Embryonic facial prominence (tissue), 1 donor: ENCODE data around the gene MBNL2.

Experiments
- DNase-seq: peaks from one replicate; pipeline ENCODE4 v3.0.0-alpha.2; 2016; ENCODE audit errors: extremely low spot score

MBNL2 gene

DNA sequence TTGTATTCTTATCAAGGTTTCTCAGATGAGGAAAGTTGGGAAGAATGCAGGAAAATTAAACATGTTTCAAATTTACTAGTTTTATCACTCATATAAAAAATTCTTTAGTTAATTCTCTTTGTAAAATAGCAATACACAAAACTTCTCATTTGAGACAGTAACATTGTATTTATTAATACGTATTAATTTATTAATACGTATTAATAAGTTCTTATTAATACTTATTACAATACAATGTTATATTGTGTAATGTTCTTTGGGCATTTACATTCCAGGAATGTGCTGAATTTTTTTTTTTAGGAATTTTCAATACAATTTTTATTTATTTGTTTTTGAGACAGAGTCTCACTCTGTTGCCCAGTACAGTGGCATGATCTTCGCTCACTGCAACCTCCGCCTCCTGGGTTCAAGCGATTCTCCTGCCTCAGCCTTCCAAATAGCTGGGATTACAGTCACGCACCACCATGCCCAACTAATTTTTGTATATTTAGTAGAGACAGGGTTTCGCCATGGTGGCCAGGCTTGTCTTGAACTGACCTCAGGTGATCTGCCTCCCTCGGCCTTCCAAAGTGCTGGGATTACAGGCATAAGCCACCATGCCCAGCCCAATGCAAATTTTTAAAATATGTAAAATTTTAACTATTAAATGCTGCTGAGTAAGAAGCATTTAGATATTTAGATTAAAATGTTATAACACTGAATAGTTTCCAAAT lies 31.6 kb downstream of the MBNL2 start:
- DNase-seq: no peak

DNA sequence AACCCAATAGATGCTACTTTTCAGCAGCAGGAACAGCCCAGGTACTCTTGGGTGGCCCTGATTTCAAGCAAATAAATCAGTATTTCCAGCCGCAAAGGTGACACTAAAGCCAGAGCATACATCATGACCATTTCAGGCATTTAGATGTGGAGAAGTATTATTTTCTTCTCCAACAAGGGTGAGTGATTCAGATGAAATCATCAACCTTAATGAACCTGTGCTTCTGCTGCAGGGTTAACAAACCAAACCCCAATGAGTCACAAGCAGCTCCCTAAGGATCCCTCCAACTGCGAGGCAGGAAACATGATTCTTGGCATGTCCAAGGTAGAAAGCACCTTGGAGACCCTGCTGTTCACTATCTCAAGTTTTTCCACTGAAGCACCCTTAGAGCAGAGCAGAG lies 32.7 kb downstream of the MBNL2 start:
- DNase-seq: no peak

DNA sequence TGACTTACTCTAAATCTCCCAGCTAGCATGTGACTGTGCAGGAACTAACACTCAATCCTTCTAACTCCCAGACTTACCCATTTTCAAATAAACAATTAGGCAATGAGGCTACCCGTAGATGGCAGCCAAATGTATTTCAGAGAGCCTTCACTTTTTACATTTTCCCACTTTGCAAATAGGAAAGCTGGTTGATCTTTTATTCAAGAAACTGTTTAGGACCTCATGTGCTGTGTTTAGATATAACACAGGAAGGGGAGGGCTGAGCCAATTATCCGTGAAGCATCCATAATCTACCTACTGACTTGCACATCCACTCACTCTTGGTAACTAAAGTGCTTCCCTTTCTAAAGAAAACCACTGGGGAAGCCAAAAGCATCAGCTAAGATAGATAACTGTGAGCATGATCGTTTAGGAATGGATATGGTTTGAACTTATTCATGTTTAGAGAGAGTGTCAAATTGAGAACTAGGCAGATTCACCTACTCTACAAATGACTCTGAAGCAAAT lies 33.4 kb downstream of the MBNL2 start:
- DNase-seq: no peak

DNA sequence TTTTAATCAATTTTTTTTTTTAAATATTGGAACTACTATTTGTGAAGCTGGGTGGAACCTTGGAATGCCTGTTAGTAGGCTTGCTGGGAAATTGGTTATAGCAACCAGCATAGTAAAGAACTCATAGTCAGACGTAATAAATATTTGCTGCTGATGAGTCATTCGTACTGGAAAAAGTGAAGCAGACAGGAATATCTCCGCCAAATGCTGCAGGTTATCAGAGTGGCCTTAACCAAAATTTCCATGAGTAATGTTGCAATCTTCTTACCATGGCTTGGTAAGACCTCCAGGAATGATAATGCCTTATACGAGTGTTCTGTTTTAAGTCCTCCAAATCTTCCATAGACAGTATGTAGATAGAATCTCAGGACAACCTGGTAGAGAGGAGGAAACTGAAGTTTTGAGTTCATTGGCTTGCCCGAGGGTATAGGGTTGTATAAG lies 34.2 kb downstream of the MBNL2 start:
- DNase-seq: no peak

DNA sequence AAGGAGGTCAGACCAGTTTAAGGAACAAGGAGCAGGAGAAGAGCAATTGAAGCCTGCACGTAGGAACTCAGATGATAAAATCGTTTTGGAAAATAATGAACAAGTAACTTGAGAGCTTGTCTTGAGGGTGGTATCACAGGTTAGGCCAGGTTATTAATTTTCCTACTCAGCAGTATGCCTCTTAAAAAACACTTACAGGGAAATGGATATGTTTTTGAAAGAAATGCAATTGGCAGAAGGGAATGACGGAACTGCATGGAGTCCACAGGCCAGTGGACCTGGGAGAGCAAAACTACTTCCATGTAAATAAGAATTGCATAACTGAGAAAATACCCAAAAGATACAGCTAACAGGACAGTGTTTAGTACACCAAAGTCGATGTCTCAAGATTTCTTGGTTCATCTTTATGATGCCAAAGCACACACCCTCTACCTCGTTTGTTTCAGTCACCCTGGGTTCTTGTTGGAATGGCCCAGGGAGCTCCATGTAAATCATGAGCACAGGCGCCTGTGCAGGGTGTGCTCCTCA lies 35.2 kb downstream of the MBNL2 start:
- DNase-seq: no peak

DNA sequence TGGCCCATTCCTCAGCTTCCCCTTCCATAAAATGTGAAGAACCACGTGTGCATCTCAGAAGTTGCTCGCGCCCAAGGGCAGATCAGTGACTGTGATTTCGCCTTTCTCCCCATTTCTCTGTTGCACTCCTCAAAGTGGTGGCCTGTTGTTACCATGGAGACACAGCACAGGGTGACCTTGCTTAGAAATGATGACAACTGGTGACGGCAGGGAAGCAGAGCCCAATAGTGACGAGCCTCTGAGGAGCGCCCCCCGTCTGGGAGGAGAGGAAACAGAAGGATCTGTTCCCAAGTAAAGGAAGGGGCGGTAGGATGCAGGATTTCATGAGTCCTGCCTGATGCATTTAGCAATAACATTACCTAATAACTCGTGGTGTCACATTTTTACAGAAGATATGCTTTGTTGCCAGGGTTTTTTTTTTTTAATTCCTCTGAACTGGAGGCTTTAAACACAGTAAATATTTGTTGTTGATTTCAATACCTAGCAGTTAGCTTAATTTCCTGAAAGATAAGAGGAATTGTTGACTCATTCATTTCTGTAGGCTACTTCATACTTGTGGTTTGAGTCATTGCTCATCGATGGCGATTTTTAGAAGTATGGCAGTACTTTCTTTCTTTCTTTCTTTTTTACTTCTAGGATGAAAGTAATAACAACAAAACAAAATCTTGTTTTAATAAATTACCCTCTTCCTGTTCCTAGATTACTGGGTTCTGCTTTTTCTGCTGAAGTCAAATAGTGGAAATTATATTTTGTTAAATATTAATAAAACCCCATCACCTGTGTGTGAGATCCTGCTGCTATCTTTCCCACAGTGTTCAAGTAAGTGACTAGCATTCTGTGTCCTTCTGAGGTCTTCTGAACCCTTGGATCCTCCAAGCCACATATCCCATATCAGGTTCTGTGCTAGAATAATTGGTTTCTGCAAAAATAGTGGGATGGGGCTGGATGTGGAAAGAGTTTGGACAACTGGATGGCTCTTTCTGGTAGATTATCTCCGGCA lies 36.0 kb downstream of the MBNL2 start:
- DNase-seq: no peak

DNA sequence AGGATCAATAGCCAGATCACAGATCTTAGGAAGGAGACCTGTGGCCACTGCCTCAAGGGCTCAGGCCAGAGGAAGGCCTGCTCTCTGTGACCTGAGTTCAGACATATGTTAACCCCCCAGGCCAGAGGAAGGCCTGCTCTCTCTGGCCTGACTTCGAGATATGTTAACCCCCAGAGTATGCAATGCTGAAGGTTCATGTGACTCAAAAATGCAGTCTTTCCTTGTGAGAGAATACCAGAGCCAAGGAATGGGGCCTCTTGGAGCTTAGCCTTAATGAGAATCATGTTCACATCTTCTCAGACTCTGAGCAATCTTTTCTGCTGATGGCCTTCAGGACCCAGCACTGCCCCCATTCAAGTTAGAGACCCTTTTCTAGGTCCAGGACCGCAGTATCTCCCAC lies 36.7 kb downstream of the MBNL2 start:
- no peak for DNase-seq

DNA sequence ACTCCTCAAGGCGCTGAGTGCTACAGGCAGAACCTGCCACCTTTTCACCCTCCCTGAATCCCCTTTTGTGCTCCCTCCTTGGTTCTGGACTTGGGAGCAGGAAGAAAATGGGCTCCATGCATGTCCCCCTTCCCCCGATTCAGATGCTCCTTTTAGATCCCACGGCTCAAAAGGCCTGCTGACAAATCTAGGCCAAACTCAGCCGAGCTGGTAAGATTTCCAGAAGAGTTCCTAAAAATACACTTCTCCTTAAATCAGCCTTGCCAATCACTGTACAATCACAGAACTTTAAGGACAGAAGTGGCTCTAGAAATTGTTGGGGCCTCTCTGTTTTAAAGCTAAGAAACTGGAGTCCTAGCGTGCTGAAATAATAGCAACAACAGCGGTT lies 37.3 kb downstream of the MBNL2 start:
- DNase-seq: no peak

DNA sequence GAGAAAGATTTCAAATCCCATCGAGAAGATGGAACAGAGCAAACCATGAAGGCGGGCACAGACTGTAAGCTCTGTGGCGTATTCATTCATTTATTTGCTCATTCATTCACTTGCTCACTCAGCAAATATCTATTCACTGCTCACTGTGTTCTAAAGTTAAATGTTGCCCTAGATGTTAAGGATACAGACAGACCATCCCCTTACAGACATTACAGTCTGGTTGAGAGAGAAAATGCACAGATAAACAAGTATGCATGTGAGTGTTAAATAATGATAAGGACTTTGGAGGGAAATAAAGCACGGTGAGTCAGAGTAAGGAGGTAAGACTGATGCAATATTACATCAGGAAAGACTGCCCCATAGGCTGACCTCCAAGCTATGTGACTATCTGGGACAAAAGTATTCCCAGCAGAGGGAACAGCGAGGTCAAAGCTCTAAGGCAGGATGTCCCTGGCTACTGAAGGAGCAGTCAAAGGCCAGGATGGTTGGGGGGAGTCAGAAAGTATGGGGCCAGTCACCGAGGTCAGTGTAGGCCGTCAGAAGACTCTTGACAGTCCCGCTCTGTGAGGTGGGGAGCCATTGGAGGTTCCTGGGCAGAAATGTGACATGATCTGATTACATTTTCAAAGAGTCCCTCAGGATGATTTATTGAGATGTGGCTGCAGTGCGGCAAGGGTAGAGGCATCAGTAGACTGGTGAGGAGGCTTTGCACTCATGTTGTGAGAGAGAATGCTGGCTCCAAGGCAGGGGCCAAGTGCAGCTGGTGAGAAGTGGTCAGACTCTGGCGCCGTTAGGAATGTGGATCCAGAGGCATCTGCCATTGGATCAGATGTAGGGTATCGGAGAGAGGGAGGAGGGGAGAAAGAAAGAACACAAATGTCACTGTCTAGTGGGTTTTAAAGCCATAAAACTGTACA lies 37.9 kb downstream of the MBNL2 start:
- DNase-seq: no peak

DNA sequence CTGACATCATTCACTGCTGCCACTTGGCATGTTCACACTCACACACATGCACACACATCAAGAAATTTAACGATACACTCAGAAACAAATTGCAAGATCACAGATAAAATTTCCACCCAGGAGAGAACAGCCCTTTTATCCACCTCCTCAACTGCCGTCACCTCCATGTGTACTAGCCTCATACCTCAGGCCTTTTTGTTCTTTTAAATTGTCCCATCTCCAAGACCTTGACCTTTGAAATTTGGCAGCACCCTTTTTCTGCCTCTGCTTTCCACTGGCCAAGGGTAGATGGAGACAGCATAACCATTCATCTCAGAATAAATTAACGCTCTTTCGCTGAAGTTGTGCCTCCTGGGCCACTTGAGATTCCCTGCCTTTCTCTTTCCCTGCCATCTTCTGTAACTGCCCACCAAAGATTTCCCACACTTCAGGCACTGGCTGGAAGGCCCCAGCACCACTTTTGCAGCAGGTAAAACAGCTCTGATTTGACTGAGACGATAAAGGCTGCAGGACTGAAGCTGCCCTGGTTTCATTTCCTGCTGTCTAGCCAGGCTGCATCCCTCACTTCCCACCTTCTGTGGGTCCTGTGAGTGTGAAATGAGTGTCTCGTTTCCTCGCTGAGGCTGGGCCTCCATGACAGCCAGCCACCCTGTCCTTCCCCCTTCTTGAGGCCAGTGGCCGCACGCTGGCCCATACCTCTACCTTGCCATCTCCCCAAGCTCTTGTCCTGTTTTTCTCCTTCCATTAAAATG lies 39.3 kb downstream of the MBNL2 start:
- no peak for DNase-seq

DNA sequence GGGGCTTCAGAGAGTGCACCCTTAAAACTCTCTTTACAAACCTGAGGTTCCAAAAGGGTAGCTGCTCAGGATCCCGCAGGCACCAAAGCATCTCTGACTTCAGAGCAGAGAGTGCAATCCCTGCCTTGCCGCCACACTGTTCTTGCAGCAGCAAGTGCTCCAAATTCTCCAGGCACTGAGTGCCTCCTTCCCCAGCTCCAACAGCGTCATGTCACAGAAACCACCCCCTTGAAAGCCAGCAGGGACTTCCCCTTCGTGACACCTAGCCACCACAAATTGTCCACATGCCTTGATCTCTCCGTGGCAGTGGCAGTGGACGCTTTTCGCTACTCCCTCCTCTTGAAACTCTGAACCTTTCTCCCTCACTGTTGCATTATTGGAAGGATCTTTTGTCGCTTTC lies 39.9 kb downstream of the MBNL2 start:
- no peak for DNase-seq

DNA sequence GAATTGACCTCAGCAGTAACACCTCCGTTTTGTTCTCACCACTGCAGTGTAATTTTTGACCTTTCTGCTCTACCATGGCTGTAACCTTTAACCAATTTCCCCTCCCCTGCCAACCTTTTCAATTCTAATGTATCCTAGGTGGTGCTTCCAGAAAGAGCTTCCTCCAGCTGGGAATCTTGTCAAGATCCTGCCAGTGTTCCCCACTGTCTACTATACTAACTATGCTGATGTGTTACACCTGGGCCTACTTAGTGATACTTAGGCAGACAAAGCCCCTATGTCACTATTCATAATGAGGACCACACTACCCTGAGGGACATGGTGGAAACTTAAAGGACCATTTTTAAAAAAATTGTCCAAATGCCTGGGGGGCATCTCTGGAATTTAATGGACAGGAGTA lies 41.0 kb downstream of the MBNL2 start:
- DNase-seq: no peak

DNA sequence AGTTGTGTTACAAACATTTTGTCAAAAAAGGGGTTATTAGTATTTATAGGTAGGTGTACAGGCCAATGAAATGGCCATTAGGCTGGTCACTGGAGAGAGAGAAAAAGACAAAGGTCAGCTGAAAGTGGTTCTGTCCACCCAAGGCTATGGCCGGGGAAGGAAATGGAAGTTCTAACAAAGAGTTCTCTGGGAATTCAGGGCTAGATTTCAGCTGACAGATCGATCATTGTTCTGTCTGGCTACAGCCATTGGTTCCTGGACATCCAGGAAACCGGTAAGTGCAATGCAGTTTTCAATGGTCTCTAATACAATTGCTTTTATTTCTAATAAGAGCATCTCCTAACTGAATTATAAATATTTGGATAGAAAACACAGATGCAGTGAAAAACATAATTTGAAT lies 42.5 kb downstream of the MBNL2 start:
- DNase-seq: no peak

DNA sequence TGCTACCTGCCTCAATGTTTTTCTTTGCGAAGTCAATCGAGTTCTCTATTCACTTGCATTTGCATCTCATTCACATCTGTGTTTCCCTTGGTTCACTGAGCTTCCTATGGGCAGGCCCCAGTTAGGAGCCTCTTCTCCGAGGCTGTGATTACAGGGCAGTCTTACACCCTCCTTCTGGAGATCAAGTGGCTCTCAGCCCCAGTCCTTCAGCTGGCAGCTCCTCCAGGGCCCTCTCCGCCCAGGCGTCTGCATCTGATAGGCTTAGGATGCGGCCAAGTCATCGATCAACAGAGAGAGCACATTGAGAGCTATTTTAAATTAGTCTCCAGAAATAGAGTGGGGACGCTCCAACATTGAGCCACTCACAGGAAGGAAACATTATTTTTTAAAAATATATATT lies 44.2 kb downstream of the MBNL2 start:
- no peak for DNase-seq

DNA sequence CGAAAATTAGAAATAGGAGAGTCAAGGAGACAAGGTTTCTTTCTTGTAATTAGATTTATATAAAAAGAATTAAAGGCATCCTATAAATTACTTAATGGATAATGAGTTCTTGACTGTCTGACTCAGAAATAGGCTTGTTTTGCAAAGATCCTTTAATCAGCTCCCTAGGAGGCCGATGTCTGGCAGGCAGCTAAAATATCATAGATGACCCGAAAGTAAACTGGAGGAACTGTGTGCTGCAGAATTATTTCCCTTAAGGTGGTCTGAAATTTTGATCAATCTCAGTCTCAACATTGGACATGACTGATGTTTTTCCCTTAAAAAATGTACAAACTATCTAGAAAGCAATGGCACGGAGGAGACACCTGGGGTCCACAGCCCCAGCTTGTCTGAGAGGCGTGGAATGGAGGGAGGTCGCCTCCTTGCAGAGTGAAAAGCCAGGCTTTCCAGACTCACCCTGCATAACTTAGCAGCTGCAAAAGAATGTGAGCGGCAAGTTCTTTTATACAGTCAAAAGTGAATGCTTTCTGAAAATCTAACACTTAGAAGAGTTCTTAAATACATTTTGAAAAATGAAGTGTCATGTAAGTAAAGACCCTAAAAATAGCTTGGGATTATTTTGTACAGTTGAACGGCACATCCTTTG lies 44.8 kb downstream of the MBNL2 start:
- no peak for DNase-seq

DNA sequence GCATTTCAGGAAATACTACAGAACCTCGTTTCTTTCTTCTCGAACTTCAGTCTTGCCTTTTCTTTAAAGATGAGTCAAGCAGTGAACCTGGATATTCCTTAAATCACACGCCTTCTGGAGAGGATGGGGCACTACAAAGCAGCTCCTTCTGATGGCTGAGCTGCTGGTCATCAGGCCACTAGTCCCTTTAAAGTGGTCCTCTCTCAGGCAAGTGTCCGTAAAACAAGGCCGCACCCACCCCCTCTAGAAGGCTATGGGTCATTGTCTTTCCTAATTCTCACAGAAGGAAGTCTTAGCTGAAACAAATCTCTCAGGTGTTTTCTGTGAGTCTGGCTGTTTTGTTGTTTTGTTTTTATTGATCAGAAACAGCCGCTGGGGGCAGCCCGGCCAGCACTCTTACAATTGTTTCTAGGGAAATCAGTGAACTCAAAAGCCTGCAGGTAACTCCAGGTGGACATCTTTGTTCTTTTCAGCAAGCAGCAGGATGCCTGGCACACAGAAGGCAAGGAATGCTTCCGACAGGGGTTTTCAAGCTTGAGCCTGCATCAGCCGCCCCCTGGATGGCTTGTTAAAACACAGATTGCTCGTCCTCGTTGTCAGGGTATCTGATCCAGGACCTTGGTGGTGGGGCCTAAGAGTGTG lies 45.4 kb downstream of the MBNL2 start:
- no peak for DNase-seq

DNA sequence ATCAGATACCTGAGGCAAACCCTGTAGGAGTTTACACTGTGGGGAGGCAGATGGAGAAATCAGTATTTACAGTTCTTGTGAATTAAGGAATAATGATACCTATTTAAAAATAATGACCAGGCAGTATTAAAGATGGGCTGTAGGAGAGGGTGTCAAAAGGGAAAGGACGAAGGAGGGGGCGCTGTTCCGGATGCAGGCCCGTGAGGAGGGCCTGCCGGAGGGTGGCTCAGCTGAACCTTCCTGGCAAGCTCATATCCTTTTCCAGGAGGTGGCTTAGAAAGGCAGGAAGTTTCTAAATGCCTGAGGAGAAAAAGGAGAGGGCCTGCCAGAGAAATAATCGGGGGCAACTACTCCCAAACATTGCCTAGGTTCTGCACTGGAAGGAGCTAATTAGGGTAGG lies 46.6 kb downstream of the MBNL2 start:
- DNase-seq: no peak

DNA sequence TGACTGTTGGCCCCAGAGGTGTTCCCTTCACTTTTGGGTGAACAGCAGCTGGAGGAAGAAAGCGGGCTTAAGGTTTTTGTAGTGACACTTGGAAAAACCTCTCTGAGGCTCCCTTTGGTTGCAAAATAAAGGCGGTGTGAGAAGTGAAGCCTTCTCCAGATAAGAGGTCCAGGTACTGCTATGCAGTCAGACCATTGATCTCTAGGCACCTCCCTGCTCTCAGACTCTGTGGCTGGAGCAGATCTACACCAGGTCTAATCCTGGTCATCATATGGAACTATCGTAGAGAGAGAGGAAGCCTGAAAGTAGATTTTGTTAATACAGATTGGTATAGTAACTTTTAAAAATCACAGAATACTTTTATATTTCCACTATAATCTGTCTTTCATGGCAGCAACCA lies 47.5 kb downstream of the MBNL2 start:
- DNase-seq: no peak

DNA sequence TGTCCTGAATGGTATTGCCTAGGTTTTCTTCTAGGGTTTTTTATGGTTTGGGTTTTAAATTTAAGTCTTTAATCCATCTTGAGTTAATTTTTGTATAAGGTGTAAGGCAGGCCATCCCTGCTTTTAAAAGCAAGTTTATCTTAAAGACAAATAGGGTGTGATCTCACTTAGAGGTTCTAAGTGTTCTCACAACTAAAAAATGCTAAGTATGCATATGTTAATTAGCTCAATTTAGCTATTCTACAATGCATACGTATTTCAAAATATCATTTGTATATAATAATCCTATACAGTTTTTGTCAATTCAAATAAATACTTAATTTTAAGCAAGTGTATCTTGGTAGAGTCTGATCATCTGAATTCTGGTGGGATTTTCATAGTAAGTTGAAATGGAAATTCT lies 50.4 kb downstream of the MBNL2 start:
- DNase-seq: no peak

DNA sequence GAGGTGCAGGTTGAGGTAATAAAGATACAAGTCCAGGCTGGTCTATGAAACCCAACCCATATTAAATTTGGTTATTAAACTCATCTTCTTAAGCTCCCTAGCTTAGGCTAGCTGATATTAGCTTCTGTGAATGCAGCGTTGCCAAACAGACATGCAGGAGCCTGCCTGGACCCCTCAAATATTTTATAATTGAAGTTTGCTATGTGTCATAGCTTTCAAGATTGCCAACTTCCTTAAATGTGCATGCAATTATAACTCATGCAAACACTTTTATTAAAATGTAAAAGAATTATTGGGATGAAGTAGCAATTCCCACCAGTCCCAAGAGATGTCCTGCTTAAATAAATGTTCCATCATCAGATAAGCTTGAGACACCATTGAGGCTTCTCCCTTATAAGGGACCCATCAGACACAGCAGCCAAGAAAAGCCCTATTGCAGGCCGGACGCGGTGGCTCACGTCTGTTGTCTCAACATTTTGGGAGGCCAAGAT lies 51.3 kb downstream of the MBNL2 start:
- DNase-seq: no peak
